ENCODE results near the gene DNMBP. TPM values are rescaled to one million over a fixed set of nuclear protein-coding genes. Genes with fewer than 3 reads are reported as not detected.

The DNMBP gene
- total RNA-seq, 1 experiment from 2014 or later = 60.3 TPM

- TF ChIP-seq YY1 (IDR thresholded peaks at IDR 0.05; ENCODE audit: extremely low read depth, insufficient replicate concordance, low read depth, low read length) = peak; percentile 53
- peak; percentile 84 for TF ChIP-seq JUND (IDR thresholded peaks at IDR 0.05)
- TF ChIP-seq EGR1 (IDR thresholded peaks at IDR 0.05; ENCODE audit: low read depth) = no peak; the same call in none of the 2 replicates
- TF ChIP-seq ZBTB33 (IDR thresholded peaks at IDR 0.05; ENCODE audit: extremely low read depth, insufficient replicate concordance, low read length) = no peak
- TF ChIP-seq TCF7L2 (IDR thresholded peaks at IDR 0.05; ENCODE audit: borderline replicate concordance, extremely low read depth, insufficient read depth, insufficient read length) = no peak
- TF ChIP-seq EZH2 (IDR thresholded peaks at IDR 0.05) = no peak
- TF ChIP-seq ELF1 (IDR thresholded peaks at IDR 0.05; ENCODE audit: borderline replicate concordance, low read depth) = no peak
- peak; percentile 36 for TF ChIP-seq RAD21 (IDR thresholded peaks at IDR 0.05; ENCODE audit: low read depth)
- peak; percentile 35; the same call in 1 of the 2 replicates for TF ChIP-seq SIN3A (IDR thresholded peaks at IDR 0.05; ENCODE audit: low read depth)
- peak; percentile 84 for TF ChIP-seq CBX3 (IDR thresholded peaks at IDR 0.05; ENCODE audit: low read depth)
- TF ChIP-seq ATF3 (IDR thresholded peaks at IDR 0.05) = no peak
- no peak; the same call in 1 of the 2 replicates for TF ChIP-seq MAX (IDR thresholded peaks at IDR 0.05)
- peak; percentile 88 for TF ChIP-seq FOSL1 (IDR thresholded peaks at IDR 0.05; ENCODE audit: low read depth)
- peak; percentile 55 for TF ChIP-seq POLR2AphosphoS5 (IDR thresholded peaks at IDR 0.05; ENCODE audit: low read depth, low read length)
- no peak for TF ChIP-seq EZH2phosphoT487 (IDR thresholded peaks at IDR 0.05; ENCODE audit: borderline replicate concordance)
- TF ChIP-seq POLR2A (IDR thresholded peaks at IDR 0.05; ENCODE audit: borderline replicate concordance, extremely low read depth, insufficient read depth, insufficient read length) = no peak
These were observed 32.7 kb downstream of the DNMBP start (continued) for GRCh38 chr10:99976886-99977665.
